Mammary epithelial cell (primary cell): ENCODE measurements around the gene SEC61A1.

Source experiments
- EZH2 ChIP-seq: IDR thresholded peaks from 2 replicates; pipeline ENCODE4 v1.6.1; 2012; ENCODE audit warnings: low read length, inconsistent platforms, borderline replicate concordance
- TF ChIP-seq, protein P1 (sequence below), 2 donors: IDR thresholded peaks in 1 of 2; conservative IDR thresholded peaks in 1 of 2; 2 replicates each; pipeline ENCODE4 v1.5.1; 2011 to 2012; ENCODE audit warnings: inconsistent platforms in 2 of 2, low read length in 2 of 2, mild to moderate bottlenecking in 2 of 2, control low read depth in 1 of 2, low read depth in 1 of 2; ENCODE audit not compliant: insufficient read depth in 1 of 2; ENCODE audit errors: extremely low read depth in 1 of 2

DNA sequence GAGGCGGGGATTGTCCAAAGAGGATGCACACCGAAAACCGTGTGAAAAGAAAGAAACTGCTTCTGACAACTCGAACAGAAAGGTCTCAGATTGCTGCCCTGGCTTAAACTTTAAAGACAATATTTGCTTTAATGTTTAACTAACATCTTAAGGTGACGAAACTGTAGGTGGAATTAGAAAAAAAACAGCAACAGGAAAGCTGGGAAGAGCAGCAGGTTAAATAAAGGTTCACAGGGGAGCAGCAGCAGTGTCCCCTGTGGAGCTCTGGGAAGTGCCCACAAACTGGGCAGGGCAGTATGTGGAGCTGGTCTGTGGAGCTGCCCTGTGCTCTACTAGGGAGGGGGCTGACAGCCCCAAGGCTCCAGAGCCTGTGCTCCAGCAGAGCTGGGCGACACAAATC lies 46.0 kb downstream of the SEC61A1 start:
- TF ChIP-seq, protein P1, sequence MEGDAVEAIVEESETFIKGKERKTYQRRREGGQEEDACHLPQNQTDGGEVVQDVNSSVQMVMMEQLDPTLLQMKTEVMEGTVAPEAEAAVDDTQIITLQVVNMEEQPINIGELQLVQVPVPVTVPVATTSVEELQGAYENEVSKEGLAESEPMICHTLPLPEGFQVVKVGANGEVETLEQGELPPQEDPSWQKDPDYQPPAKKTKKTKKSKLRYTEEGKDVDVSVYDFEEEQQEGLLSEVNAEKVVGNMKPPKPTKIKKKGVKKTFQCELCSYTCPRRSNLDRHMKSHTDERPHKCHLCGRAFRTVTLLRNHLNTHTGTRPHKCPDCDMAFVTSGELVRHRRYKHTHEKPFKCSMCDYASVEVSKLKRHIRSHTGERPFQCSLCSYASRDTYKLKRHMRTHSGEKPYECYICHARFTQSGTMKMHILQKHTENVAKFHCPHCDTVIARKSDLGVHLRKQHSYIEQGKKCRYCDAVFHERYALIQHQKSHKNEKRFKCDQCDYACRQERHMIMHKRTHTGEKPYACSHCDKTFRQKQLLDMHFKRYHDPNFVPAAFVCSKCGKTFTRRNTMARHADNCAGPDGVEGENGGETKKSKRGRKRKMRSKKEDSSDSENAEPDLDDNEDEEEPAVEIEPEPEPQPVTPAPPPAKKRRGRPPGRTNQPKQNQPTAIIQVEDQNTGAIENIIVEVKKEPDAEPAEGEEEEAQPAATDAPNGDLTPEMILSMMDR (conservative IDR thresholded peaks at IDR 0.05 in 1 of 2, IDR thresholded peaks at IDR 0.05 in 1 of 2; ENCODE audit: extremely low read depth in 1 of 2, insufficient read depth in 1 of 2, low read depth in 1 of 2, low read length in 2 of 2): no peak
- TF ChIP-seq EZH2: no peak
